GM21360 (cell line): ENCODE measurements around the gene ASCC2.

Experiments
- ATAC-seq: cut with Tn5 transposase; IDR thresholded peaks from one replicate; pipeline ENCODE4 v1.9.1; 2021; ENCODE audit warnings: mild to moderate bottlenecking, moderate library complexity; ENCODE audit not compliant: unreplicated experiment

ASCC2 gene

GRCh38 chr22:29821291-29822016 lies 16.6 kb downstream of the ASCC2 start:
- ATAC-seq, result peak; percentile 60

GRCh38 chr22:29820961-29821290 lies 17.1 kb downstream of the ASCC2 start:
- no peak for ATAC-seq

DNA sequence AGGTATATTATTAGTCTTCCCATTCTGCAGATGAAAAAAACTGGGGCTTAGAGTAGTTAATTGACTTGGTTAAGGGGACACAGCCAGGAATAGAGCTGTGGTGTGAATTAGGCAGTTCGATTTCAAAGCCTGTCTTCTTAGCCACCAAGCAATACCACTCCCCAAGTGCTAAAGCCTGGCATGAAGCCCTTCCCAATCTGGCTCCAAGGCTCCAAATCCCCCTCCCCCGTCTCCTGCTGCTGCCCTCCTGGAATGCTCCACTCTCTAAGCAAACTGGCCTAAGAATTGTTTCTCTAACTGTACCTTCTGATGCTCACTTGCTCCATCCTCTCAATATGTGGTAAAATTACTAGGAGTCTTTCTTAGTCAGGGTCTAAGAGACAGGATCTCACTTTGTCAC lies 18.6 kb downstream of the ASCC2 start:
- no peak for ATAC-seq

GRCh38 chr22:29817724-29818123 lies 20.4 kb downstream of the ASCC2 start:
- ATAC-seq, result no peak

DNA sequence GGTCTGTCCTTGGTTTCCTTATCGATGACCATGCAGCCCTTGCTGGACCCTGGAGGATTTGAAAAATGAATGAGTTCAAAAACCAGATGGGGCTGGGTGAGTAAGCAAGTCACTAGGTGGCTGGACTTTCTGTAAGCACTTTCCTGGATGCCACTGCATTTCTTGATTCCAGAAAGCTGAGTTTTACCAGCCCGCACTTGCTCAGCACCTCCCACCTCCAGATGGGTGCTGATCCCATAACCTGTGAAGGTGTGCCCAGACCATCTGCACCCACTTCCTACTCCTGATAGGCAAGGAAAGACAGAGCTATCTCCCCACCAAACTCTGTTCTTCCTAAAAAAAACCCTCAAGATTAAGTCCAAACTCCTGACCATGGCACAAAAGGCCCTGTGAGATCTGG lies 21.1 kb downstream of the ASCC2 start:
- ATAC-seq, result no peak

GRCh38 chr22:29816539-29816938 lies 21.5 kb downstream of the ASCC2 start:
- no peak for ATAC-seq

DNA sequence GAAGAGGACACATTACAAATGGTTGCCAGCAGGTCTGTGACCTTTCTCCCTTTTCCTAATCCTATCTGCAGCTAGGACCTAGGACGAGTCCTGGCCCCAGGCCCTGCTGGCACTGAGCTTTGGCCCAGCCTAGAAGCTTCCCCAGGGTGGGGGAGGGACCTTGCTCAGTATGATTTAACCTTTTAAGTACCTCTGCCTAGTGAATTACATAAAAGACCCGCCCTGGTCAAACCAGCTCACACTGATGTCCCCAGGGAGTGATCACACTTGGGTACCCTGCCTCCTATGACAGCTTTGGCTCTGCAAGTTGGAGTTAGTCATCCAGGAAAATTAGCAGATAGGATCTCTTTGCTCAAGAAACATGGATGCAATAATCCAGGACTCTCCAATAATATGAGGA lies 21.9 kb downstream of the ASCC2 start:
- ATAC-seq, result no peak

- ATAC-seq, result no peak
Observed at GRCh38 chr22:29815580-29815979, 22.5 kb downstream of the ASCC2 start.

- no peak for ATAC-seq
Observed at GRCh38 chr22:29814003-29814402, 24.1 kb downstream of the ASCC2 start.

DNA sequence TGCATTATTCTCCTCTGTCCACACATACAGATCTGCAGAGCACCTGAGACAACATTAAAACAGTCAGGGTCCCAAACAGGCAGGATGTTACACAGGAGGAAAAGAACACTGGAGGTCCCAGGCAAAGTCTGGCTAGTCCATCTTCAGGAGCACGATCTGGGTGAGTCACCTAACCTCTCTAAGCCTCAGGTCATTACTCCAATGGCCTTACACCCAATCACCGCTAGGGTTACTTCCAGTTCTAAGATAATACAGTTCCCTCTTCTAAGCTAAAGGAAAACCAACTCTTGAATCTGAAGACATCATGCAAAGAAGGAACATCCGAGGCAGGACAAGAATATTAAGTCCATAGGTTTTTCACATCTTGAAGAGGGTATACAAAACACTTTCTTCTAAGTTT lies 24.5 kb downstream of the ASCC2 start:
- no peak for ATAC-seq

- ATAC-seq, result no peak
Observed at GRCh38 chr22:29813126-29813525, 24.9 kb downstream of the ASCC2 start.

DNA sequence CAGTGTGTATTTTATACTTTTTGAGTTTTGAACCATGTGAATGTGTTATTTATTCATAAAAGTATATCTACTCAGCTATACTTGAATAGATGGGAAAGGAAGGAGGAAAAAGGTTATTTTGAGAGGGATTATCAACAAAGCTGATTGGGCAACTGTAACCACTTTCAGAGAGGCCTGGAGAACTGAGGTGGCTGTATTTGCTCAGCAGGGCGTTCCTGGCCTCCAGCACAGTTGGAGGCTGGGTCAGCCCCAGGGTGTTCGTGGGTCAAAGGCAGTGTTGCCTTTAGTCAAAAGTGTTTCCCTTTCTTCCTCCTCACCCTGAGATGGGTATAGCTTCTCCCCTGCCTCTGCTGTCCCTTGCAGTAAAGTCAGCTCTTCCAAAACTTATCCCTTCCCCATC lies 26.7 kb downstream of the ASCC2 start:
- ATAC-seq, result no peak

DNA sequence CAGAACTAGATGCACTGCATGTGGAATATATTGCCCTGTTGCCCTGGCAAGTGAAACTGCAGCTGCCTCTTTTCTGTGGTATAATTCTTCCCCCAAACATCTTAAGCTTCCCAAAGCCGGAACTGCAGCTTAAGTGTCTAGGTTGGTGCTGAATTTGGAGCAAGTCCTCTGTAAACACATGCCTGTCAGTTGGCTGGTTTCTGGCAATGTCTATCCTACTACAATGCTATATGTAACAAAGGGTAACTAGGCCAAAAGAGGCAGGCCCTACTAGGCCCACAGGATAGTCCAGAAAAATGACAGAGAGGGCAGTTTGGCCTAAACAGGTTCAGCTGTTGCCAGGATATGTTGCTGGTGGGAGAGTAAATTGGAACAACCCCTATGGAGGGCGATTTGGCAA lies 27.9 kb downstream of the ASCC2 start:
- no peak for ATAC-seq

GRCh38 chr22:29806196-29806595 lies 31.9 kb downstream of the ASCC2 start:
- no peak for ATAC-seq

GRCh38 chr22:29804985-29805384 lies 33.1 kb downstream of the ASCC2 start:
- ATAC-seq, result no peak

- no peak for ATAC-seq
Observed at GRCh38 chr22:29803190-29803589, 34.9 kb downstream of the ASCC2 start.

DNA sequence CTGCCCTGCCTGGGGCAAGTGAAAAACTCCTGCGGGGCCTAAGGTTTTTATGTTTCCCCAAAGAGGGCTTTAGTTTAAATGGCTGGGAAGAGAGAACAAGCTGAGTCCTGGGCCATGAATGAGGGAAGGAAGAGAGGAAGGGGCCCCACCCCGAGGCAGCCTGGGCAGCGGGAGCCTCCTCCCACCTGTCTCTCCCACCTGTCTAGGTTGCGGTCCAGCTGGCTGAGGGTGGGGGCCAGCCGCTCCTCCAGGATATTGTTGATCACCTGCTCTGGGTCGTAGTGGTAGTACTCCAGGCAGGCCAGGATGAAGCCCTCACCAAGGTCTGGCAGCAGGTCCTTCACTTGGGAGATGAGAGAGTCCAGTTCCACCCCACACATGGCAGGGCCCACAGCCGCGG lies 36.3 kb downstream of the ASCC2 start:
- ATAC-seq, result no peak

GRCh38 chr22:29801153-29801552 lies 36.9 kb downstream of the ASCC2 start:
- no peak for ATAC-seq

- ATAC-seq, result no peak
Observed at GRCh38 chr22:29799217-29799680, 38.8 kb downstream of the ASCC2 start.

- no peak for ATAC-seq
Observed at GRCh38 chr22:29798801-29799200, 39.3 kb downstream of the ASCC2 start.

- ATAC-seq, result no peak
Observed at GRCh38 chr22:29798318-29798717, 39.8 kb downstream of the ASCC2 start.

DNA sequence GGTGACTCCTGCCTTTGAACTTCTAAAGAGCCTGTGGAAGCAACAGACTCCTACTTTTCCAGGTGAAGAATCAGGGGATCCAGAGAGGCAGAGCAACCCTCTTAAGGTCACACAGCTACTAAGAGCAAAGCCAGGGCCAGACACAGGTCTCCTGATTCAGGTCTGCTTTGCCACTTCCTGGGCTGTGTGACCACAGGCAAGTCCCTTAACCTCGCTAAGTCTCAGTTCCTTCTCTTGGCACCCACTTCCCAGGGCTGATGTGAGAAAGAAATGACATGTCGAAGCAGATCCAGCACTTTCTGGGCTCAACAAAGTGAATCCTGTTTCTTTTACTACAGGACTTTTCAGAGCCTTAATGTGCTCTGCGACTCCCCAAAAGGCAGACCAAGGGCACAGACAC lies 40.7 kb downstream of the ASCC2 start:
- ATAC-seq, result no peak

GRCh38 chr22:29795663-29796062 lies 42.4 kb downstream of the ASCC2 start:
- no peak for ATAC-seq
